ENCODE measurements around the gene NCAM1. TPM values are rescaled to one million over a fixed set of nuclear protein-coding genes. Genes with fewer than 3 reads are reported as not detected.

NCAM1 gene
- total RNA-seq, 4 donors from 2014 or later: 56.3 to 193 (median 70.2) TPM

GRCh38 chr11:112929432-112929831 is 31.8 kb upstream of the NCAM1 start:
- 69% methylated on average over 4 of the region's 4 CpGs; no CpG with 5 or more reads in 1 of the 2 donors for WGBS, 2 donors (ENCODE audit: low coverage in 1 of 2)
- no peaks in the 10 kb centered on the region for H3K4me1 ChIP-seq

GRCh38 chr11:112931703-112932102 is 29.5 kb upstream of the NCAM1 start:
- Histone ChIP-seq H3K27ac (no peak overlapping the region), H3K4me1 (no peaks in the 10 kb centered on the region), H3K27me3 (no peaks in the 10 kb centered on the region), H3K36me3 (no peaks in the 10 kb centered on the region), H3K4me3 (no peak overlapping the region), H3K9me3 (no peaks in the 10 kb centered on the region)
- TF ChIP-seq POLR2AphosphoS5 (IDR thresholded peaks at IDR 0.05): no peak
- TF ChIP-seq CTCF (IDR thresholded peaks at IDR 0.05): no peak
- TF ChIP-seq POLR2A (IDR thresholded peaks at IDR 0.05): no peak
- no peak for TF ChIP-seq EP300 (IDR thresholded peaks at IDR 0.05)
- 81 to 83% methylated on average over 4 of the region's 4 CpGs for WGBS, 2 donors (ENCODE audit: low coverage in 1 of 2)
- ATAC-seq: no peak

More at GRCh38 chr11:112929432-112929831, 31.8 kb upstream of the NCAM1 start:
- H3K9me3 ChIP-seq: no peaks in the 10 kb centered on the region
- TF ChIP-seq POLR2AphosphoS5 (IDR thresholded peaks at IDR 0.05) (no peak), EP300 (IDR thresholded peaks at IDR 0.05) (no peak), CTCF (IDR thresholded peaks at IDR 0.05) (no peak), POLR2A (IDR thresholded peaks at IDR 0.05) (no peak)
- no peaks in the 10 kb centered on the region for H3K27me3 ChIP-seq
- no peaks in the 10 kb centered on the region for H3K36me3 ChIP-seq
- no peak overlapping the region for H3K27ac ChIP-seq
- ATAC-seq: no peak
- H3K4me3 ChIP-seq: no peak overlapping the region

- H3K4me1 ChIP-seq: no peaks in the 10 kb centered on the region
- TF ChIP-seq POLR2A (IDR thresholded peaks at IDR 0.05) (no peak), POLR2AphosphoS5 (IDR thresholded peaks at IDR 0.05) (no peak), EP300 (IDR thresholded peaks at IDR 0.05) (no peak), CTCF (IDR thresholded peaks at IDR 0.05) (no peak)
- 39 to 43% methylated on average over 1 to 4 of the region's 4 CpGs for WGBS, 2 donors (ENCODE audit: low coverage in 1 of 2)
- no peaks in the 10 kb centered on the region for H3K27me3 ChIP-seq
- no peak overlapping the region for H3K27ac ChIP-seq
- no peaks in the 10 kb centered on the region for H3K36me3 ChIP-seq
- no peak for ATAC-seq
- no peak overlapping the region for H3K4me3 ChIP-seq
- H3K9me3 ChIP-seq: no peaks in the 10 kb centered on the region
Observed at GRCh38 chr11:112932593-112932992, 28.6 kb upstream of the NCAM1 start.

GRCh38 chr11:112933970-112934369 is 27.2 kb upstream of the NCAM1 start:
- Histone ChIP-seq H3K9me3 (no peaks in the 10 kb centered on the region), H3K27me3 (no peaks in the 10 kb centered on the region), H3K4me3 (no peak overlapping the region), H3K4me1 (no peaks in the 10 kb centered on the region), H3K36me3 (no peaks in the 10 kb centered on the region), H3K27ac (no peak overlapping the region)
- TF ChIP-seq CTCF (IDR thresholded peaks at IDR 0.05) (no peak), POLR2AphosphoS5 (IDR thresholded peaks at IDR 0.05) (no peak), EP300 (IDR thresholded peaks at IDR 0.05) (no peak), POLR2A (IDR thresholded peaks at IDR 0.05) (no peak)
- 86 to 96% methylated on average over 1 to 3 of the region's 3 CpGs for WGBS, 2 donors (ENCODE audit: low coverage in 1 of 2)
- ATAC-seq: no peak

GRCh38 chr11:112941104-112941503 is 20.1 kb upstream of the NCAM1 start:
- H3K9me3 ChIP-seq: no peaks in the 10 kb centered on the region
- peaks cover 0 to 21% (median 6%) of the 10 kb centered on the region in 3 donors for H3K4me1 ChIP-seq
- no peak overlapping the region for H3K27ac ChIP-seq
- ATAC-seq: no peak
- 79 to 83% methylated on average over 2 of the region's 2 CpGs for WGBS, 2 donors (ENCODE audit: low coverage in 1 of 2)
- no peak for TF ChIP-seq POLR2A (IDR thresholded peaks at IDR 0.05)
- no peak for TF ChIP-seq POLR2AphosphoS5 (IDR thresholded peaks at IDR 0.05)
- no peak for TF ChIP-seq CTCF (IDR thresholded peaks at IDR 0.05)
- TF ChIP-seq EP300 (IDR thresholded peaks at IDR 0.05): no peak
- no peak overlapping the region for H3K4me3 ChIP-seq
- H3K27me3 ChIP-seq: no peaks in the 10 kb centered on the region
- H3K36me3 ChIP-seq: no peaks in the 10 kb centered on the region
